GM19463 (cell line): ENCODE data around the gene MEX3A.
A peak's percentile ranks its signal among the peaks of the same experiment; 100 is the strongest.
"Not testable (repeated sequence)": the region's sequence is repeated elsewhere in the genome, so short reads cannot be mapped to it uniquely, and the experiment has no call there.

Source experiments
- ATAC-seq: cut with Tn5 transposase; IDR thresholded peaks from one replicate; pipeline ENCODE4 v1.9.1; 2021; ENCODE audit warnings: mild to moderate bottlenecking, moderate library complexity; ENCODE audit not compliant: unreplicated experiment

MEX3A gene

GRCh38 chr1:156056326-156056849 lies 25.9 kb downstream of the MEX3A start:
- ATAC-seq, result no peak

GRCh38 chr1:156055281-156056048 lies 26.8 kb downstream of the MEX3A start:
- no peak for ATAC-seq

DNA sequence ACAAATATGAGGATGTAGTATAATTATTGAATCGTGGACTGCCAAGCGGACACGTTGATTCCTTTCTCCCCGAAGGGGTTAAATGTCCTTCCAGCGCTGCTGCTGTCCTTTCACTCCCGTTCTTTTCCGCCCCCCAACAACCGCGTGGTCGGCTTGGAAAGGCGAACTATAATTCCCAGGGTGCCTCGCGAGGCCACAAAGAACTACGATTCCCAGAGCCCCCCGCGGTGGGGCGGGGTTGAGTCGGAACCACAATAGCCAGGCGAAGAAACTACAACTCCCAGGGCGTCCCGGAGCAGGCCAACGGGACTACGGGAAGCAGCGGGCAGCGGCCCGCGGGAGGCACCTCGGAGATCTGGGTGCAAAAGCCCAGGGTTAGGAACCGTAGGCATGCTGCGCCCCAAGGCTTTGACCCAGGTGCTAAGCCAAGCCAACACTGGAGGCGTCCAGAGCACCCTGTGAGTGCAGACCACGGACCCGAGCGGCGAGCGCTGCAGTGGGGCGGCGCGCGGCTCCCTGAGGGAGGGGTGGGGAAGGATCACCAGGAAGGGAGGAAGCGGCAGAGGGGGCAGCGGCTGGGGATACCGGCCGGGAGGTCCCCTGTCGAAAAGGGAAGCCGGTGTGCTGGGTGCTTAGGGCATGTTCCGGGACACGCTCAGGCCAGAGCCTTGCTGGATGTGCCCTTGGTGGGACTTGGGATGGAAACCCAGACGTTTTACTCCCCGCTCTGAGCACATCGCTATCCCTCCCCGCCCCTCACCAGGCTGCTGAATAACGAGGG lies 27.6 kb downstream of the MEX3A start, which contains the start of gene LAMTOR2:
LAMTOR2 (plus strand) TSS at position 283 of the 781 bp plus-strand sequence; CDS start at position 391, 108 bp downstream.
- ATAC-seq, result peak; percentile 71

DNA sequence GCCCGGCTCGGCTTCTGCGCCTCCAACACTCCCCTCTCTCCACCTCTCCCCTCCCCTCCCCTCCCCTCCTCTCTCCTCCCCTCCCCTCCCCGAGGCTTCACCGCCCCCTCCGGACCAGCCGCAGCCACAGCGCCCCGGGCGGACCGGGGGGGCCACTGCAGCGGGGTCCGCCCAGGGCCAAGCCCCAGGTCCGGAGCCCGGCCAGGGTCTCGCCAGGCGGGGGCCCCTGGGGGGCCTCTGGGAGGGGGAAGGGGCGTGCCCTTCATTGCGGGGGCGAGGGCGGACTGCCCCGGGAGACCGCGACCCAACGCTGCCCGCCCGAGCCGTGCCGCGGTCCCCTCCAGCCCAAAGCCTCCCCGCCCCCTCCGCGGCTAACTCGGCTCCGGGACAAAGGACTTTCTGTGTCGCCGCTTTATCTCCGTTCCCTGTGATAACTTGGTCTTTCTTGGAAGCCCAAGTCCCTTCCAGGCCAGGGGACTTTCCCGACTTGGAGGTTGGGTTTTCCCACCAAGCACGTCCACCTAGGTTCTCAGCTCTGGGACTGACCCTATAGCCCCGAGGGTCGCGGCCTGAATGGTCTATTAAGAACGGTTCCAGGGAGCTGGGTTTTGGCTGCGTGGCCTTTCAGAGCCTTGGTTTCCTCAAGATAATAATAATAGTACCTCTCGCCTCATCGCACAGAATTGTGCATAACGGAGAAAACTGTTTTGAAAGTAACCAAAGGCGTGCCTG lies 28.3 kb downstream of the MEX3A start, which contains the start of gene UBQLN4:
UBQLN4 (minus strand) TSS at position 31 of the 732 bp plus-strand sequence. CDS start 97 bp downstream, outside the sequence.
- peak; percentile 46 for ATAC-seq

DNA sequence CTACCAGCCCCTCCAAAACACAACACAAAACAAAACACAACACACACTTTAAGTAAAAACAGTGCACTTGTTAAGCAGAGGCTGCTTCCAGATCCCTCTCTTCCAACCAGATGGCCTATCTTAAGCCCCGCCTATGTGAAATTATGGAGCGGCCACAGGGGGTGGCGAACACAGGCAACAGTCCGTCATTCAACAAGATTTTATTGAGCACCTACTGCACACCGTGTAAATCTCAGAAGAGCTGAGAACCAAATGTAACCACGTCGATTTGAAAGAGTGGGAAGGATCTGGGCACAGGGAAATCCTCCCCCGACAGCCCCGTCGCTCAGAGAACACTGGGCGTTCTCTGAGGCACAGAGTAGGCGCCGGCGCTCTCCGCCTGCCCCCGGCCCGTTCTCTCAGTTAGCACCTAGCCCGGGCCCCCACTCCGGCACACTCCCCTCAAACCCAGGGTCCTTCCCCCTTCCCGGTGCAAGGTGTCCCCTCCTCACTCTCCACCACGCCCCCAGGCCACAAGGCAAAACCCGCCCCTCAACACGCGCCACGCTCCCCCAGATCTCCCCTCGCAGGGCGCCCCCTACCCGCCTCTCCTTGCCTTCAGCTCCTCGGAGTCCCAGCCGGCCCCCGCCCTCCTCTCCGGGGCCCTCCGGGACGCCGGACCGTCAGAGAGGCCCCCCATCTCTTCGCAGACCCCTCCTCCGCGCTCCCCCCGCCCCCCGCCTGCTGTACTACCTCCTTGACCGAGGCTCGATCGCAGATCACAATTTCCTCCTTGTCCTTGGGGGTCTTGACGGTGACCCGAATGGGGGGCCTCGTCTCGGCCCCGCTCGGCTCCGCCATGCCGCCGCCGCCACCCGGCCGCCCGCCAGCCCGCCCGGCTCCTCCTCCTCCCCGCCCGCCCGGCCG lies 29.1 kb downstream of the MEX3A start:
- no peak for ATAC-seq

DNA sequence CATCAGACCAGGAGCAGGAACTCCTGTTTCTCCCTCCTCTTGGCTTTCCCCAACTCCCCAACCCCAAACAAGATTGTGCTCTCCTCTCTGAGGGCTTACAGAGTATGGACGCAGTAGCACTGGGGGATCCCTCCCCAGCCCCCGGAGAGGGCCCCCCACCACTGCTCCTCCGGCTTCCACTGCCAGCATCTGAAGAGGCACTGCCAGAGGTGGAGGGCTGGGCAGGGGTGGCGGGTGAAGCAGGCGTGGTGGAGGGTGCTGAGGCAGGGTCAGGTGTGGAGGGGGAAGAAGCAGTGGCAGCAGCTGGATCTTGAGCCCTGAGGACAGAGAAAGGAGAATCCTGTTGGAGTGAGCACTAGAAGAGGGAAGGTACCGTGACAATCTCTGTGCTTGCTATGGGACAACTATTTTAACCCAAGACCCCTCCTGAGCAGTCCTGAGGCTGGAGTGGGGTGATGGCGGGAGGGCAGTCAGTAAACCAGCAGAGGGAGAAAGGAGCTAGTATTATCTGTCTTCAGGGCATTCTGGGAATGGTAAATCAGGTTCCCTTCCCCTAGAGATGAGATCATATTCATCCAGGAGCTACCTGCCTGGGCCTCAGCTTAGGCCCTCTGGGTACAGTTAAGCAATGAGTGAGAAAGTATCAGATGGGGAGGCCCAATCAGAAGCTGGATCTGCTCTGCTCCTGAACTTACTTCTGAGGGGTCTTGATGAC lies 31.1 kb downstream of the MEX3A start:
- ATAC-seq, result no peak

DNA sequence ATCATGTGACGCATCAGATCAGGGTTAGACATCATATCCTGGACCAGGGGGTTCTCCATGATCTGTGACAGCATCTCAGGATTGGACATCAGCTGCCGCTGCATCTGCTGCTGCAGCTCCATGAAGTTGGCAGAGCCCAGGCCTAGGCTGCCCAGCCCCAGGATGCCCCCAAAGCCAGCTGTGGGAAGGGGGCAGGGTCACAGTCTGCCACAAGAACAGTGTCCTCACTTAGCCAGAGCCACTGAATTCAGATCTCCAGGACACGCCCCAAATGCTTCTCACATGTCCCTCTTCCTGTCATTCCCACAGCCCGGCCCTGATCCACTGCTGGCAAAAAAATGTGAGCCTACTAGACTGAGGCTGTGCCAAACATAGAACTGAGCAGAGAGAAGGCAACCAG lies 31.9 kb downstream of the MEX3A start:
- ATAC-seq, result no peak

GRCh38 chr1:156048663-156049258 lies 33.5 kb downstream of the MEX3A start:
- ATAC-seq, result no peak

- no peak for ATAC-seq
Observed at GRCh38 chr1:156045076-156045475, 37.2 kb downstream of the MEX3A start.

GRCh38 chr1:156042828-156043227 lies 39.4 kb downstream of the MEX3A start:
- no peak for ATAC-seq

DNA sequence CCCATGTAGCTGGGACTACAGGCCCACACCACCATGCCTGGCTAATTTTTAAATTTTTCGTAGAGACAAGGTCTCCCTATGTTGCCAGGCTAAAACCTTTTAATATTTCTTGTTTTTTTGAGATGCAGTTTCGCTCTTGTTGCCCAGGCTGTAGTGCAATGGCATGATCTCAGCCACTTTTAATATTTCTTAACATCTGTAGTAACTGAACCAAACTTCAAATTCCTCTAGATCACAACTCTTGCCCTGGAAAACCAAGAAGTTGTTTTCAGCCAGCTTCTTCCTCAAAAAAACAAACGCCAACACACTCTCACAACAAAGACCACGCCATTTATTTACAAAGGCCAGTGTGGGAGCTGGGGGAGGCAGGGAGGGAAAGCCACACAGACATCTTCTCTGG lies 47.3 kb downstream of the MEX3A start:
- ATAC-seq, result not testable (repeated sequence)

DNA sequence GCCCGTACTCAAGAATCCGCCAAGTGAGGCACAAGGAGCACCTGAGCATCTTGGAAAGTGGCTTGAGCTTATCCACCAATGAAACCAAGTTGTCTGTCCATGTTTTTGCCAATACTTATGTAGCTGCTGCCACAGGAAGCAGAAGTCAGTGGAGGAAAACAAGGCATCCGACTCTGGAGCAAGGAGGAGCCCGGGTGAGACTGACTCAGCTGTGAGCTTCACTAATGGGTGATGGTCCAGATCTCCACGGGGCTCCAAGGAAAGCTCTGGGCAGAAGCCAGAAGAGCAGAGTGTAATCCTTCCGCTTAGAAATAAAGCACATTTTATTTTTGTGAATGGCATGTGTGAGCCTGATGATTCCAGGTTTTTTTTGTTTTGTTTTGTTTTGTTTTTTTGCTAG lies 49.3 kb downstream of the MEX3A start:
- ATAC-seq, result no peak

- no peak for ATAC-seq
Observed at GRCh38 chr1:156026588-156026987, 55.7 kb downstream of the MEX3A start.

DNA sequence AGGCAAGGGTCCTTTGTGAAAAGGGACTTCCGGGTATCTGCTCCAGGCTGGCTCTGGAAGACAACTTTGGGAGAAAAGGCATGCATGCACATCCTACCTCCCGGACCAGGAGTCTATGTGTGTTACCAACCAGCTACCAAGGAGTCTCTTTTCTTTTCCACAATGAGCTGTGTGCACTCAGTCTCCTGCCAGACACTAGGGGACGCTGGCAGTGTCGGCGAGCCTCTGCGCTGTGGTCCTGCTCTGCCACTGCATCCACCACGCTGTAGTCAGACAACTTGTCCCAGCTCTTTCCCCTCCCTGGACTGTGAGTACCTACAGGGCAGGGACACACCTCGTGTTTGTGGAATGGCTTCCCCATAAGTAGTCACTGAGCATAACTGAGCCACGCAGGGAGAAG lies 56.4 kb downstream of the MEX3A start:
- ATAC-seq, result peak; percentile 54

DNA sequence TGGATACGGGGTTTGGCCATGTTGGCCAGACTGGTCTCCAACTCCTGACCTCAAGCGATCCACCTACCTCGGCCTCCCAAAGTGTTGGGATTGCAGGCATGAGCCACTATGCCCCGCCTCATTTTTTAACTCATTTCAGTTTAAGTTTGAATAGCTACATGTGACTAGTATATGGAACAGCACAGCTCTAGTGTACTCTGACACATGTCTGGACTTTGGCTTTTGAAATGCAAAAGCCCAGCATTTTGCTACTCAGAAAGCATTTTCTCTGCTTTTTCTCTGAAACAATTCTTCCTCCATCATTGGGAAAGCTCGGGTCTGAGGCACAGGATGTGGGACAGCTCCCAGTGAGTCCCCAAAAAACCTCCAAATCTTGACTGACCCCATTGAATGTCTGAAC lies 57.5 kb downstream of the MEX3A start:
- ATAC-seq, result no peak
